HG02610 (cell line): ENCODE data around the gene KLK11.

ENCODE experiments used
- ATAC-seq: cut with Tn5 transposase; IDR thresholded peaks from one replicate; pipeline ENCODE4 v1.9.1; 2021; ENCODE audit warnings: mild to moderate bottlenecking, moderate library complexity; ENCODE audit not compliant: unreplicated experiment

Gene KLK11

DNA sequence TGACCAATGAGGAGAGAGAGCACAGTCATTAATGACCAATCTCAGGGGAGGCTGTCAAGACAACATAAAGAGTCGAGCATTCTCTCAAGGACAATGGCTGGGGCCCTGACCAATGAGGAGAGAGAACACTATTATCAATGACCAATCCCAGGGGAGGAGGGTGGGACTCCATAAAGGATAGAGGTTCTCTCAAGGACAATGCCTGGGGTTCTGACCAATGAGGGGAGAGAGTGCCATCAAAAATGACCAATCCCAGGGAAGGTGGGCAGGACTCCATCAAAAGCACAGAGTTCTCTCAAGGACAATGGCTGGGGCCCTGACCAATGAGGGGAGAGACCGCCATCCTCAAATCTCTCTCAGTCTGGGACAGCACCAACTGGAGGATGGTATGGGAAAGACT, 3.3 kb upstream of the KLK11 start:
- ATAC-seq = no peak

DNA sequence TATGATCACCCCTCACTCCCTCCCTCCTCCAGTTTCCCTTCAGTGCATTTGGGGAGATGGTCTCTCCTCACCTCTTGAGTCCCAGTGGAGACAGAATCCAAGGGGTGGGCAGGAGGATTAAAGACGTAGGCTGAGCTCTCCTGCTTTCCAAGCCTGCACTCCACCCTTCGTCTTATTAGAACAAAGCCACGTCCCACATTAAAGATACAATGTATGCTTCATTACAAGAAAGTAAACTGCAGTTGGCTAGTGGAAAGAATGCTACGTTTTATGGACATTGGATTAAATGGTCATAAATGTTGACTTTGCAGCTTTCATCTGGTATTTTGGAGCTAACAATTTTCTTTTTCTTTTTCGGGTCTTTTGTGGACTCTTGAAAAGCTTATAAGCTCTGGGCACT, 1.5 kb upstream of the KLK11 start:
- ATAC-seq = no peak

DNA sequence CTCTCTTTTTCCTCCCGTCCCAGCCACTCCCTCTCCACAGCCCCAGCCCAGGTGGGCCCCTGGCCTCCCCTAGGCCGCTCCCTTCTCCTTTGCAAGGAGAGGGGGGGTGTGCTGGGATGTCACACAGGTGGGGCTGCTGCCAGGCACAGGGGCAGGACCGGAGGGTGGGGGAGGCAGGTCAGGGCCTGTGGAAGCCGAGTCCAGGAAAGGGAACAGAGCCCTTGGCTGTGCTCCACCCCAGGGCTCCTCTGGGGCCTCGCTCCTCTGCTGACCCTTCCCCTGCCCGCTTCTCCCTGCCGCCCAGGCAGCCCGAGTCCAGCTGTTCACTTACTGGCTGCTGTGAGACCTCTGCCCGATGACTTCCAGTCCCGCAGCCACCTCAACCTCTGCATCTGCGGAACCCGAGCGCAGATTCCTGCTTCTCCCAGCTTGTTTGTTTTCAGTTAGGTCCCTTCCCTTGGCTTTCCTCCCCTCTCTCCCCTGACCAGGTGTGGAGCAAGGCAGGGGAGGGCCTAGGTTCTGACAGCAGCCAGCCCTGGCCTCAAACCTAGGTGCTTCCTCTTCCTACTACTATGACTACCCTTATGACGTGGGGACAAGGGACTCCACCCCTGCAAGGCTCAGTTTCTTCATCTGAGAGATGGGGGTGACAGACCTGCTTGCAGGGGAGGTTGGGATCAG, 850 bp upstream of the KLK11 start:
- ATAC-seq = no peak

DNA sequence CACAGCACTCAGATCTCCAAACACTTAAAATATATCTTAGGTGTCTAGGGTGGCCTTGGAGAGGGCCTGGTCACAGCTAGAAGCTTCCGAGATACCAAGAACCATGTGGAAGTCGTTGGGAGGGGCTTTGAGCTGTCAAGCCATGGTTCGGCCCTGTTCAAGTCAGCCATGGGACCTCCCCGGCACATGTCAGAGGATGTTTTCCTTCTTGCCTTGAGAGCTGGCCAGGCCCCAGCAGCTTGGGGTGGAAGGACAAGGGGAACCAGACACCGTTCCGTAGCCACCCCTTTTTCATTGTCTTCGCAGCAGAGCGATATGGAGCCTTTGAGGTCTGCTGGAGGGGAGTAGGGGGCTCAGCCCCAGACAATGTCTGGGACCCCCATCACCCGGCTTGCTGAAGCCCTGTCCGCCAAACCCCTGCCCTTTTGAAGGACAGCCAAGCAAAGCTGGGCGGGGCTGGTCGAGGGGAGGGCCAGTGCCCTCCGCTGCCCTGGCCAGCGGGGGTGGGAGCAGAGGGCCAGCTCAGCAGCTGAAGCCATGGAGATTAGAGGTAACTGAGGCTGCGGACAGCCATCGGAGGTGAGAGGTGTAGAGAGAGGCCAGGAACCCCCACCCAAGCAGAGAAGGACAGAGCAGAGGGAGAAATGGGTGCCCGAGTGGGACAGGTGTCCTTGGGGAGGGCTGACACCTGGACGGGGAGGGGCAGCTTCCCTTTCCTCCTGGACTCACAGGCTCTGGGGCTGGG, 435 bp downstream of the KLK11 start:
- no peak for ATAC-seq

DNA sequence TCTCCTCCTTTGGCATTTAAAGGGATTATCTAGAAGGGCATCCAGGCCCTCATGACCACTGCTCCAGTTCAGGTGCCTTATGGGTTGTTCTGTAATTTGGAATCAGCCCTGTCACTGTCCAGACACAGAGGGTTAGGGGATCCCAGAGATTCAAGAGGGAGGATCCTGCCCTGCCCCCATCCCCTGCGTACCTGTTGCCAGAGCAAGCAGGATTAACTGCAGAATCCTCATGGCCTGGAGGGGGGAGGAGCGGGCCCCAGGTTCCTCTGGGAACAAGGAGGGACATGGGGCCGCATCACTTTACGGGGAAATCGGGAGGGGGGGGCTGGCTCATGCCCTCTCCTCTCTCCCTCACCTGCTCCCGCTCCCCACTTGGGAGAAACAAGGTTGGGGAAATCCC, 1.0 kb downstream of the KLK11 start:
- no peak for ATAC-seq

DNA sequence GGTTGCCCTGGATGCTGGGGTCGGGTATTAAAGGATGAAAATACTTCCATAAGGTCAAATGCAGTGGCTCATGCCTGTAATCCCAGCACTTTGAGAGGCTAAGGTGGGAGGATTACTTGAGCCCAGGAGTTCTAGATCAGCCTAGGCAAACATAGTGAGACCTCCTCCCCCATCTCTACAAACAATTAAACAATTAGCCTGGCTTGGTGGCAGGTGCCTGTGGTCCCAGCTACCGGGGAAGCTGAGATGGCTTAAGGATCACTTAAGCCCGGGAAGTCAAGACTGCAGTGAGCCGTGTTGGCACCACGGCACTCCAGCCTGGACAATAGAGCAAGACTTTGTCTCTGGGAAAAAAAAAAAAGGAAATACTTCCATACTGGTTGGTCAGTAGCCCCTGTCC, 1.5 kb downstream of the KLK11 start:
- ATAC-seq = no peak

DNA sequence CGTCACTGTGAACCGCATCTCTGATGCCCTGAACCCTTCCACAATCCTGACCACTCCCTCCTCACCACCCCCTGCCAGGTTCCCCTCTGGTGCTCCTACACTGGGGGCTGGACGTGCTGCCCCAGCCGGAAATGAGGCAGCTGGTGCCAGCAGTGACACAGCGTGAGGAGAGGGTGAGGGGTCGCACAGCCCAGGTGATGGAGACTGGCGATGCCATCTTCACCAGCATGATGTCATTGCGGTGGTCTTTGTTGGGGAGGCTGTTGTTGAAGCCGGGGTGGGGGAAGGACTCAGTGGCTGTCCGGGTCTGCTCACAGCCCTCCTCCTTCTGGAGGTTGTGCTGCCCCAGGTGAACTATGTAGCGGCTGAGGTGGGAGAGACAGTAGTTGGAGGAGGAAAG, 2.5 kb downstream of the KLK11 start:
- no peak for ATAC-seq

DNA sequence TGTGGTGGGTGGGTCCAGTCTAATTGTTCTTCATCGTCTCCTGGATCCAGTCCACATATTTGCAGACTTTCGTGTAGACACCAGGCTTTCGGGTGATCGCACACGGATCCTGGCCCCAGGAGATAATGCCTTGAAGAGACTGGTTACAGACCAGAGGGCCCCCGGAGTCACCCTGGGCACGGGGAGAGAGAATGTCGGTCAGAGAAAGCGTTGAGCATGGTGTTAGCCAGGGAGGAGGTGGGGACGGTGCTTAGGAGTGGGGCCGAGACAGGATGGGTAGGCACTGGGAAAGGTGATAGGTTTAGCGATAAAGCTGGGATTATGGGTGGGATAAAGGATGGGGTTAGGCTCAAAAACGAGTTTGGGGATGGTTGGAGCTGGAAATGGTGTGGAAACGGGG, 3.9 kb downstream of the KLK11 start:
- no peak for ATAC-seq

DNA sequence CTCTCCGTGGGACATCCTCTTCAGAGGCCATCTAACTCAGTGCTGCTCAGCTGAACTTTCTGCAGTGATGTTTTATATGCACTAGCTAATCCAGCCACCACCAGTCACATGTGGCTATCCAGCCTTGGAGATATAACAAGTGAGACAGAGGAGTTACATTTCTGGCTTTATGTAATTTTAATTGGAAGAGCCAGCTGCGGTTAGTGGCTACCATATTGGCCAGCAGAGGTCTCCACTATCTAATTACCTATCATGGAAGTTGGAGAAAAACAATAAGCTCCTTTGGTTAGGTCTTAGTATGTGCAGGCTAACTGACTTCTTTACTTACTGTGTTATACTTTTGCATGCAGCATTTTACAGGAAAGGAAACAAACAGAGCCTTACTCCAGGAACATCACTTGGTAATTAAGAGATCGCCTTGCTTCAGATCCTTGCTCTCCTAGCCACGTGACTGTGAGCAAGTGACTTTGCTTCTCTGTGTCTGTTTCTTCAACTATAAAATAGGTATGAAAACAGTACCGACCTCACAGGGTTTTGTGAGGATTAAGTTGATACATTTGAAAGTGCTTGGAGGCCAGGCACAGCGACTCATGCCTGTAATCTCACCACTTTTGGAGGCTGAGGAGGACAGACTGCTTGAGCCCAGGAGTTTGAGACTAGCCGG, 5.3 kb downstream of the KLK11 start:
- no peak for ATAC-seq

DNA sequence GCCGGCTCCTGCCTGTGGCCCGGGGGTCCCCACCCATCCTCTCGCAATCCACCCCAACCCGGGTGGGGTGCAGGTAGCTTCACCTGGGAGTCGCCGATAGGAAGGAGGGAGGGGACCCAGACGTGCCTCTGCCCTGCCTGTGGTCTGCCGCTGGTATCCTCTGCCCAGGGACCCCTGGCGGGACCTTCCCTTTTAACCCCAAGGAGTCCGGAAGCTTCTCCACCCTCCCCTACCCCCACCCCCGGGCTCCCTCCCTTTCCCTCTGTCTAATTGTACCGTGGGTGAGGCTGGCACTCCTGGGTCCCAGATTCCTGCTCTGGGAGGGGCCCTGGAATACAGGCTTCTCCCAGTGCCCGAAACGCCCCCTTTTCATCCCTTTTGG, 6.9 kb downstream of the KLK11 start, which contains the start of gene KLK10:
Gene KLK10, minus strand, starts transcription at position 166 of the 382 bp plus-strand sequence. CDS start 579 bp downstream, outside the sequence.
- ATAC-seq = no peak

DNA sequence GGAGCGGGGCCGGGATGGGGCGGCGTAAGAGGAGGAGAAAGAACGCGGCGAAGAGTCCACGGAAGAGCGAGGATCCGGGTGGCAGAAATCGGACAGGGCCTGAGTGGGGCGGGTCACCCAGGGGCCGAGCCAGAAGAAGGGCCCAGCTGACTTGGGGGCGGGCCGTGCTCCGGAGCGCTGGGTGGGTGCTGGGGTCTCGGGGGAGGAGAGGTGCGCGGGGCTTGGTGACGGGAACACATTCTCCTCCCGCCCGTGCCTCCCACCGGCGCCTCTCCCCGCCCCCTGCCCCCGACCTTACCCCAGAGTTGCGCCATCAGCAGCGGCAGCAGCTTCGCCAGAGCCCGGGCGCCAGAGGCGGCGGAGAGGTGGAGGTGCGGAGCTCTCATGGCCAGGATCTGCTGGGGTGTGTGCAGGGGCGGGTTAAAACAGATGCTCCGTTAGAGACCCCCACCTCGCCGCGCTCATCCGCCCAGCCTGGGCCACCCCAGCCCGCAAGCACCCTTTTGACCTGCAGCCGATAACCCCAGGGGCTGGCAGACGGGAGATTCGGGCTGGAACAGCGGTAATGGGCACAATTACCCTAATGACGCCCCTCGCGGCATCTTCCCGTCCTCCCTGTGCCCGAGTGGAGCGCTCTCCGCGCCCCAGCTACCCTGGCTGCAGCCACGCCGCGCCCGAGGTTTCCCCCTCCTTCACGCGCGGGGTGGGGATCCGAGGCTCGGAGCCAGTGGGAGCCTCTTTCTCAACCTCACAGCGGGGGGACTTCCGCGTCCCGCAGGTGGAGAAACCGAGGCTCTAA, 7.5 kb downstream of the KLK11 start:
- ATAC-seq = no peak

DNA sequence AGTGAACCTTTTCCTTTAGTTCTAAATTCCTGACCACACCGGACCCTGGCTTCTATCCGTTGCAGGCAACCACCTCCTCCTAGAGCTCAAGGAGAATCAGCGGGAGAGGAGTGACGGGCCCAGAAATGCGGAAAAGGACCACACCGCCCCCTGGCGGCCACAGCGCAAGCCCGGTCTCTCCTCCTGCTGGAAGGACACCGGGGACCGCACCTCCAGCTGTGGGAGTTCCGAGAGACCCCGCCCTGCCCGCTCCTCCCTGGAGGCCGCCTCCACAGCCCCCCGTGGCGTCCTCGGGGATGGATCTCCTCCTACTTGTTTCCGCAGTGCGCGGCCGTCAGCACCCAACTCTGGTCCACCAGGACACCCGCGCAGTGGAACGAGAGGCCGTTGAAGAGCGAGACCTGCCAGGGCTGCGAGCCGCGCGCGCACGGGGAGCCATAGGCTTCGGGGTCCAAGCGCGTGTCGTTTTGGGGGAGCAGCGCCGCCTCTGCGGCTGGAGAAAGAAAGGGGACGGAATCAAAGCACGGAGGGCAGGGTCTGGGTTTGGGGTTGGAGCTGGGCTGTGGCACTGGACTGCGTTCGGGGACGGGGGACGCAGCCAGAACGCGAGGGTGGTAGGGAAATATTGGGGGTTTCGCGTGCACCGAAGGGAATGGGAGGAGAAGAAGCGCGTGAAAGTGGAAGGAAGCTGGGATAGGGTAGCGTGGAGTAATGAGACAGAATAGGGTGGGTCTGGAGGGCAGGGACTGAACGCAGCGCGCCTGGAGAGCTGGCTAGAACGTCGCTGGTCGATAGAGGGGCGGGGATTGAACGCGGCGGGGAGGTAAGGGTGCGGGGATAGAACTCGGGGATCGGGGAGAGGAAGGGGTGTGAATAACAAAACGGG, 9.4 kb downstream of the KLK11 start:
- ATAC-seq = no peak

DNA sequence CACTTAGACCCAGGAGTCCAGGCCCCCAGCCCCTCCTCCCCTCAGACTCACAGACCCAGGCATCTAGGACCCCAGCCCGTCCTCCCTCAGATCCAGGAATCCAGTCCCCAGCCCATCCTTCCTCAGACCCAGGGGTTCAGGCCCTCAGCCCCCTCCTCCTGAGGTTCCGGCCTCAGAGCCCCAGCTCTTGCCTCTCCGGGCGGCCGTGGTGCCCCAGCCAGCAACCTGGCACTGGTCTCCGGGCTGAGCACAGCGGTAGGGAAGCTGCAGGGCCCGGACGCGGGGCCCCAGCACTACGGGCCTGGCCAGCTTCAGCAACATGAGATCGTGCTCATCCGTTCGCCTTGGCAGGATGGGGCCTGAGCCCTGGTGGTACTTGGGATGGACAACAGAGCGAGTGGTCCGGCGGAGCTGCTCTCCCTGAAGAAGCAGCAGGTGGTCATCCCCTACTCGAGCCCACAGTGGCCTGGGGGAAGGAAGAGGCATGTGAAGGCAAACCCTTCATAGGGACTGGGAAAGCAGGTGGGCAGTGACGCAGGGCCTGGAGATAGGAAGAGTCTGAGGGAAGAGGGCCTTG, 10.6 kb downstream of the KLK11 start:
- no peak for ATAC-seq

DNA sequence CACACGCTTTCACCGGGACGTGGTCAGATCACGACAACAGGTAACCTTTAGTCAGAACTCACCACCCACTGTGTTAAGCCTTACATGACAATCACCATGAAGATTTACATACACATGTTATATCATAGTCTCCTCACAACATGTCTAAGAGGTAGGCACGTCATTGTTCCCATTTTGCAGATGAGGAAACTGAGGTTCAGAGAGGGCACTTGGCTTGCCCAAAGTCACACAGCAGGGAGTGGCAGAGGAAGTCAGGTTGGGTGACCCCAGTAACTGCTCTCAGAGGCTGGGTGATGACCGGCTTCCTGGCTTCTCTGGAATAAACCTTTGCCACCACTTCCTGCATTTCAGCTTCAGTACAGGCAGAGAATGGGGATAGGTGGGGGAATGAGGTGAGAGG, 12.2 kb downstream of the KLK11 start:
- ATAC-seq = no peak

DNA sequence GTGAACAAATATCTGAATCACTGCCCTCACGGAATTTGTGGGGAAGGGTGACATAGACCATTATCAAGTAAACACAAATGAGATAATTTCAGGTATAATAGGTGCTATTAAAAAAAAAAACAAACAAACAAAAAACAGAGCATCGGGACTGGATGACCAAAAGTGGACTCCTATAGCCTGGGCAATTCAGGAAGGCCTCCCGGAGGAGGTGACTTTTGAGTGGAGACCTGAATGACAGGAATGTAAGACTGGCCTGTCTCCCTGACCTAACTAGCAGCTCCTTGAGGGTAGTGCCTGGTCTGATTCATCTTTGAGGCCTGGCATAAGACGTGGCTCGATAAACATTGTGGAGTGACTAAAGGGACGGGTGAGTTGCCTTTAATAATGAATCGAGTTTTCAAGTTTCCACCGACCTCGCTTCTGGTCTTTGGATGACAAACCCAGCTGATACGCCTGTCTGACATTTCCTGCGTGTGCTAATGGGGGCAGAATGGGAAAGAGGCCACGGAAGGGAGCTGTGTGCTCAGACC, 13.7 kb downstream of the KLK11 start:
- ATAC-seq = no peak

DNA sequence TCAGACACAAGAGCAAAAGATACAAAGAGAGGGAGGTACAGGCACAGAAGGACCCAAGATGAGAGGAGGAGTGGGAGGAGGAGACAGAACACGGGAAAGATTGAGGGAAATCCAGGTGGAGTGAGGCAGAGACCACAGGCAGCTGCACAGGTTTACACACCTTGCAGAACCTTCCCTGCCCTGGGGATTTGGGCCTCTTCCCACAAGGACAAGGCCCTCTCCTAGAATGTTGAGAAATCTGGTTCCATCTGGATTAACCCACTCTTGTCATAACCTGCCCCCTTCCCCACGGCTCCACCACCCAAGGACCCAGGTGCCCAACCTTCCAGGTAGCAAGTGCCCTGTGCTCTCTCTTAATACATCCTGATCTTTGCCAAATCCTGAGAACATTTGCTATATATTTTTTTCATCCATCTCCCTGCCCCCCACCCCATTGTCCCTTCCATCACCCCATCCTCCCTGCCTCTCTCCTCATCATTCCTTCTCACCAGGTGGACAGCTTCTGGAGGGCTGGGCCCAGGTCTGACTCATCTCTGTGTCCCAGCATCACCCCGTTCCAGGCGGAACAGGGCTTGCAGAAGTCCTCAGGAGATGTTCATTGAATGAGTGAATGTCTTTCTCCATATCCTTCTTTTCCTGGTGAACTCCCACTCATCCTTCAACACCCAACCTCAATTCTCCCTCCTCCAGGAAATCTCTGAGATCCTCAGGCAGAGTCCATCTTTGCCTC, 16.2 kb downstream of the KLK11 start:
- ATAC-seq = no peak

DNA sequence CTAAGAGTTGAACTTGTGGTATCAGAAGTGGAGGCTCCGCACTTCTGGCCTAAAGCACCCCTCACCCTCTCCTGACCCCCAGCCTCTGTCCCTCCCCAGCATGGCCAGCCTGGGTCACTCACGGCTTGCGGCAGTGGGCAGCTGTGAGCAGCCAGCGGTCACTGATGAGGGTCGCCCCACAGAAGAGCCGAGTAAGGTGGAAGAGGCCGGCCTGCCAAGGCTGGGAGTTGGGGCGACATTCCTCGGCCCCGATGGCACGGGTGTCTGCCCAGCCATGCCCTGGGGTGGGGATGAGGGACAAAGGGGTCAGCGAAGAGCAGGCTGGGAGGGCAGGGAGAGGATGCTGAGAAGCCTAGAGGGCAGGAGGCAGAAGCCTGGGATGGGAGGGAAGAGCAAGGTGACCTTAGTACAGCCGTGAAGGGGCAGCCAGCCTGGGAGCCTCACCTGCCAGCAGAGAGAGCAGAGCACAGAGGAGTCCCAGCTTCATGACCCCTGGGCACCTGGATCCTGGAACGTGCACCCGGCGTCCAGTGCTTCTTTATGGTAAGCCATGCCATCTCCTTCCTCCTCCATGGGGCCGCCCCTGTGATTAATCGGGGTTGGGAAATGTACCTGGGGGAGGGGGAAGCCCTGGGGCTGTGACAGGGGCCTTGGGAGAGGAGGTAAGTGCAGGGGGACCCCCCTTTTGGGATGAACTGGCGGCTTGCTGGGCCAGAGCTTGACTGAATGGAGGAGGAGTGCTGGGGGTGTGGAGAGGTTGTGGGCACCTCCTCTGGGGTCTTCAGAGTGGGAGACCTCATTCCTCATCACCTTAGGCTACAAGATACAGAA, 17.1 kb downstream of the KLK11 start:
- ATAC-seq = no peak

DNA sequence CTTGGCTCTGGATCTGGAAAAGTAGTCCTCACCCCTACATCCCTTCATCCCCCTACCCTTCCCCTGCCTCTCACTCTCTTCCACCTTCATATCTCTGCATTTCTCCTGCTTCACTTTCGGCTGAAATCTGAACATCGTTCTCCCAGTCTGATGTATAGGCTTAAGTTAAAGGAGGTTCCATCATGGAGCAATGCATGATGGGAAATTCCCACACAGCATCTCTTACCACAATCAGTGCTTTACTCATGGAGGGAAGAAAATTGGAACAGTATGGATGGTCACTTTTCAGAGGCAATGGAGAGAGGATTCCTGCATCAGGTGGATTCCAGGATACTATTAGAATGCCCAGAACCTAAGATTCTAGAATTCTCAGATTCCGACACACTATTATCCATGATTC, 18.9 kb downstream of the KLK11 start:
- no peak for ATAC-seq
